OCI-M2 (cell line): Measurements from ENCODE around the gene CAPSL.
"Not testable (repeated sequence)": the region's sequence is repeated elsewhere in the genome, so short reads cannot be mapped to it uniquely, and the experiment has no call there.

Experiments
- DNase-seq: peaks from one replicate; lab custom pipeline; 2025; ENCODE audit not compliant: unreplicated experiment; lab: John Stamatoyannopoulos, UW

Gene CAPSL

DNA sequence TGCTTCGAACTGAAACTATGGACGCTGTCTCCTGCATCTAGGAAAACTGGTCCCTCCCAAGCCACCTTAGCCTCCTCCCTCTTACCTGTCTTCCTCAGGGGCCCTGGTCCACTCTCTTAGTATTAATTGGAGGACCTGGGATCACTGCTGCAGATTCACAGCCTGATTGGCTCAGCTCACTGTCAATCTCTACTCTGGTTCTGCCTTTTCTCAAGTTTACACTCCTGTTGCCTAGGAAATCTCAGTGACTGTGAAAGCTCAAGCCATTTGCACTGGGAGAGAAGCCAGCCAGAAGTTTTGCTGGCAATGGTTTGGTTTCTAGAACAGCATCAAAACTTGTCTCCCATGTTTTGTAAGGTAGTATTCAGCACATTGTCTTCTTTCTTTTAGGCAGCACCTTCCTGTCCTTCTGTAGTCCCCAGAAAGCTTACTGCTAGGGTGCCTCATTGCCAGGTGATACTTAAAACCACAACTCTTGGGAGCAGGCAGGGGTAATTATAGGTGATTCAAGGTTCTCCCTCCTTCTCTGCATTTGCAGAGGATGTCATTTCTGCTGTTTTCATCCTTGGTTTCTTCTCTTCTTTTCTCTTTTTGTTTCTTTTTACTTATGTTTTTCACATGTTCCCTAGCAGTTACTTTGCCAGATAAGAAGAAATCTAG lies at the start of gene CAPSL:
Gene CAPSL (minus strand): TSS at position 55 of the 660 bp plus-strand sequence. CDS start 17,502 bp downstream, outside the sequence.
- no peak for DNase-seq

DNA sequence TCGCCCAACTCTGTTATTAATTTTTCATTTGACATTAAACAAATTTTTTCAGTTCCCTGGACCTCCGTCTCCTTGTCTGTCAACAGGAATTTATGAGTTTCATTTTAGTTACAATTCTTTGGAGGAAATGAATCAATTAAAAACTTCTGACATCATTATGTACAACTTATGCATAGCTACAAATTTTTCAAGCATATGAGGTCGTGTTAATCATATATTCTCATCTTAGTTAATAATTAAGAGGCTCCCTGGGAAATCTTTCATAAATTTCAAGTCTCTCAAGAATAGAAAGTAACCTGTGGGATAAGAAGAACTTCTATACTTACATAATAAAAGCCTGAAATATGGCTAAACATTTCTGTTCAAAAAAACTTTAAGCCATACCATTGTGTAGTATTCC lies 49.4 kb upstream of the CAPSL start:
- no peak for DNase-seq

DNA sequence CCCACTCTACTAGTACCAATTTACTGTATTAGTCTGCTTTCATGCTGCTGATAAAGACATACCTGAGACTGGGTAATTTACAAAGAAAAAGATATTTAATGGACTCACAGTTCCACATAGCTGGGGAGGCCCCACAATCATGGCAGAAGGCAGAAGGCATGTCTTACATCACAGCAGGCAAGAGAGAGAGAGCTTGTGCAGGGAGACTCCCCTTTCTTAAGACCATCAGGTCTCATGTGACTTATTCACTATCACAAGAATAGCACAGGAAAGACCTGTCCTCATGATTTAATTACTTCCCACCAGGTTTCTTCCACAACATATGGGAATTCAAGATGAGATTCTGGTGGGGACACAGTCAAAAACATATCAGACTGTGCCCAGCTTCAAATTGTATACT lies 41.3 kb upstream of the CAPSL start:
- no peak for DNase-seq

DNA sequence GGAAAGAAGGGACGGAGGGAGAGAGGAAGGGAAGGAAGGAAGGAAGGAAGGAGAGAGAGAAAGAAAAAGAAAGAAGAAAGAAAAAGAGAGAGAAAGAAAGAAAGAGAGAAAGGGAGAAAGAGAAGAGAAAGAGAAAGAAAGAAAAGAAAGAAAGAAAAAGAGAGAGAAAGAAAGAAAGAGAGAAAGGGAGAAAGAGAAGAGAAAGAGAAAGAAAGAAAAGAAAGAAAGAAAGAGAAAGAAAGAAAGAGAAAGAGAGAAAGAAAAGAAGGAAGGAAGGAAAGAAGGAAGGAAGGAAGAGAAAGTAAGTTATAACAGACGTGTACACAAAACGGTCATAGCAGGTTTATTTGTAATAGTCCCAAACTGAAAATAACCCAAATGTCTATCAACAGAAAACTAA lies 38.4 kb upstream of the CAPSL start:
- DNase-seq, result not testable (repeated sequence)

DNA sequence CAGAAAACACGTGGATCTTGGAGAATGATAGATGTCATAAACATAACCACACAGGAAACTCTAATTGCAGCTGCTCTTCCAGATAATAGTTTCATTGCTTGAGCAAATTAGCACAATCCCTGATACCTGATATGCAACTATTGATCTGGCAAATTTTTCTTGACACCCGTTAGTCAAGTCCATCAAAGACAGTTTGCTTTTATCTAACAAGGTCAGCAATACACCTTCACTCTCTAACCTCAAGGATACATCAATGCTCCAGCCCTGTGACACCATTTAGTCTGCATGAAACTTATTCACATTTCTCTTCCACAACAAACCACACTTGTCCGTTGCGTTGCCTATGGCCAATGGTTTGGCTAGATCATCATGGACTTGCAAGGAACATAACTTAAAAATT lies 36.1 kb upstream of the CAPSL start:
- DNase-seq, result no peak

DNA sequence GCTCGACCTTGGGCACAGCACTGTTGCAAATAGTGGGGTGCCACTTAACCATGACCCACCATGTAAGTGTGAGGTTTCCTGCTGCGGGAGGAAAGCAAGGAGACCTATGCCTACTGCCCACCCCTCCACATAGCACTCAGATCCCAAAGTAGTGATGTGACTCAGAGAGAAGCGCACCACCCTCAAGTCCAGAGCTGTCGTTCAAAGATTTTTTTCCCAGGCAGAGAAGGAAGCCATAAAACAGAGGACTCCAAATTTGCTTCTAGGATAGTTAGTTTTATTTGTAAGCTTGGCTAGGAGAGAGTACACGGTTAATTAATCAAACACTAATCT lies 33.4 kb upstream of the CAPSL start:
- no peak for DNase-seq

DNA sequence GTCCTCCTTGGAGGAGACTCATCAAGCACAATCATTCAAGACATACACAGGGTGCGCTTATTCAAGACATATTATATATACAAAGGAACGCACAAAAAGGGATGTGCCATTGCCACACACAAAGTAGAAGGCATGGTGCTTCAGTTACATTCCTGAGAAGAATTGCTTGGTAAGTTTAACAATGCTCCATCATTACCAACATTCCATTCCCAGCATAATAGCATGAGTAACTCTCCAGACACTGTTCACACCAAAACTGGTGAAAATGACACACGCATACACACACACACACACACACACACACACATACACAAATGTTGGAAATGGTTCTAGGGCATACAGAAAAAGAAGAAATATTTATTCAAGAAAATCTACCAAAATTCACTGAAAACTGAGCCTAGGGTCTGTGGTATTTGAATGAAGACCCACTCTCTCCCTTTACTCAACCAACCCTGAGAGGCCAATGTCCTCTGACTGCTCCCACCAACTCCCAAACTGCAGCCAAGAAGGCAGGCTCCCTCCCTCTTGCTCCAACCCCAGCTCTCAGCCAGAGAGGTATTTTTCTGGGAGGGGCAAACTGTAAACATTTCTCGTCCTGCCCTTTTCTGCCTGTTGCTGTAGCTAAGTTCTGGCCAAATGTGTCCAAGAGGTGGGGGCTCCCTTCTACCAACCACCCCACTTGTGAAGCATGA lies 32.9 kb upstream of the CAPSL start:
- DNase-seq, result no peak

DNA sequence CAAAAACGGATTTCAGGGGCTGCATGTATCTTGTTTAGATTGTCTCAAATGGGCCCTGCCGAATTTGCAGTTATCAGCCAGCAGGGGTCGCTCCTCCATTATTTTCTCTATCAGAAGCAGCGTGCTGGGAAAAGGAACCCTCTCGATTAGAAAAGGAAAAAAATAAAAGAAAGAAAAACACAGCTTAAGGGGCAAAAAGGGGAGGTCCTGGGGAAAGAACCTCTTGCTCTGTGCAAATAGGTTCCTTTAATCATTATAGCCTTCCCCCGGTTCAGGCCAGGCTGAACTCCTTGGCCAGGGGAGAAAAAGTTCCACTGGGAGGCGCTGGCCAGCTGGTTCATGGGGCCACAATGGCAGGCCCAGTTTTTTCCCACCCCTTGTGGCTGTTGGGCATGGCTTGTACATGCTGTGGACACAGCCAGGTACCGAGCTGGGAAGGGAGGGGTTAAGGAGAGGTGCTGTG lies 25.0 kb upstream of the CAPSL start:
- DNase-seq, result no peak

DNA sequence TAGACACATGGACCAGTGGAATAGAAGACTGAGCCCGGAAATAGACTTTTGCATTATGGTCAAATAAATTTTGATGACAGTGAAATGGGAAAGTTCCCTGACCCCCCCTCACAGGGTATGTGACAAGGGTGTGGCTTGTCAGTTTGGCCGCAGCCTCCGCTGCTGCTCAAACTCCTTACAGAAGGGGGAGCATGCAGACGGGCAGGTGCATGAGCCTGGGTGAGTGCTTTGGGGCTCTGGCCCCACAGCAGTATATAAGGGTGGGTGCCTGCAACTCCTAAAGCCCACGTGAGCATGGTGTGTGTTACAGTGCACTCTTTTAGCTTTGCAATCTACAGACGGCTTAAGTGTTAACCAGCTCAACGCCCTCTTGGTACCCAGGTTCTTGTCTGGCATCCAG lies 21.9 kb upstream of the CAPSL start:
- DNase-seq, result no peak

DNA sequence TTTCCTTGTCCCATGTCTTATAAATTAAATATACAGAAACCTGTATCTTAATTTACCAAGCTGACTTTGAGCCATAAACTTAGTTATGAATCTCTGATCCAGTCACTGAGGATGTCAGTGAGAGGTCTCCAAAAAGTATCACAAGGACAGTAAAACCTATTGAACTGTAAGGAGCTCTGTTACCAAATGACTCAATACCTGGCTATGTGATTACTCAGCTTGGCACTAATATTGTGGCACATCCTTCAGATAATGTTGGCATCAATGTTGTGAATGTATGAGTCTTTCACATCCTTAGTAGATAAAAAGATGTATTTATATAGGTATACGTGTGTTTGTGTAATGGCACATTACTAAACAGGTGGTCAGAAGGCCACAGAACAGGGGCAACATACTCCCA lies 18.0 kb upstream of the CAPSL start:
- DNase-seq, result no peak

DNA sequence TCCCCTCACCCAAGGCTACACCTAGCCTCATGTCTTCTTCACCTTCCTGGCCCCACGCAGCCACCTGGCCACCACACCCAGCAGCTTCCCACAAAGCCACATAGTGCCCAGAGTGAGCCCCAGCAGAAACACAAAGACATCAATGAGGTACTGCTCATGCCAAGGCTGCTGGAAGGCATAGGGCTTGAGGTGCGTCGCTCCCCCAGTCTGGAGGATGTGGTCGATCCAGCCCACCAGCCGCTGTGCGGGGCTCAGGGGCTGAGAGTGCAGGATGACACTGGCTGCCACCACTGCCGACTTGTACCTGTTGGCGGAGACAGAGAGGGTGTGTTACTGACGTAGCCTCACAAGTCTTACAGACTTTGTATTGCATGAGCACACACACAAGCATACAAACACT lies 15.8 kb upstream of the CAPSL start:
- no peak for DNase-seq

DNA sequence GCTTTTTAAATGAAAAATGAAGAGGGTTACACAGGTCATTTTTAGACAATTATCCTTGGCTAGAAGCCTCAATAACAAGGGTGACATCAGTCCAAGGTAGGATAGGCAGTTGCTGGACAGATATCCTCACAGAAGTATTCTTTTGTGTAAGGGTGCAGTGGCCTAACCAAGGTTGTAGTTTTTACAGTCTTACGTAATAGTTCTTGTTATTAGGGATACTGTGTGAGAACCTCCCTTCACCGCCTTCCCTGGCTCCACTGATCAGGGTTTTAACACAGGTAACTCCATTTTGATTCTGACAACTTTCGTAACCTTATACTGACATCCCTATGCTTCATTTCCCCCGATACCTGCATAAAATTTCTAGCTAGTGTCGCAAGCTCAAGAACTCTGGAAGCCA lies 8.7 kb upstream of the CAPSL start:
- no peak for DNase-seq

DNA sequence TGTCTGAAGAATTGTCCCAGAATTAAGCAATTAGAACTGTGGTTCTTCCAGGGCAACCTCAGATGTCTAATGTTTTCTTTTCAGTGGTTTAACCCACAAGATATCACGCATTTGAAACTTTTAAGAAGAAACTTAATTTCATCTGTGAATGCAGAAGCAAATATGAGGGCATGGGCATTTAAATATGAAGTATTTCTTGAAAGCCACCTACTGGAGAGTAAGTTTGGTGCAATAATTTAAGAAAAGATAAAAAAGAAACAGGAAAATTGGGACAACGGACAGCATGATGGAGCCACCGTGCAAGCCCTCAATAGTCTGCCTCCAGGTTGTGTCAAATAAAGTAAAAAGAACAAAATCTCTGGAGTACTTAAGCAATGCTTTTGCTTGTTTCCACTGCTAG lies 1.2 kb upstream of the CAPSL start:
- no peak for DNase-seq

DNA sequence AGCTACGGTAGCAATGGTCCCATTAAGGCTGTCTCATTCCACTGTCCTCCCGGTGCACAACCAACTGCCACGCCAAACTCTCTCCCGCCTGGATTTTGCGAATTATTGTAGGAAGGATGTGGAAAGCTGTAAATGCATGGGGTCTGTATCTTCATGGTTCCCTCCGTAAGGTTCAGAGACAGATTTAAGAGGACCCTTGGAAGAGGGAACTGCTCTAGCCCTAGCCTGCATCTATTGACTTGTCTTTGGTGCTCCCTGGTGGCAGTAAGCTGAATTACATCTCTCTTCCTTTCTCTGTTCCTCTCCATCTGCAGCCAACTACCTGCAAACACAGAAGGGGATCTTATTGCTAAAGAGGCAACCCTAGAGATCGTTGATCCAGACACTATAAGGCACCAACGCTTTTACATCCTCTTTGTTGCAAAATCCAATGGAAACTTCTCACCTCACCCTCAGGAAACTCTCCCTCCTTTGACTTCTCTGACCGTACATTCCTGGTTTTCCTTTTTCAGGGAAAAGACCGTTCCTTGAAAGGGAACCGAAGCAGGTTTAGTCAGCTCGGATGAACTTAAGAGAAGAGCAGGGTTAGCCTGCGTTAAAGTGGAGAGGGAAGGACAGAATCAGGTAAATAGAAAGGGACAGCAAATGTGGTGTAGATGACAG lies 11.9 kb downstream of the CAPSL start:
- DNase-seq, result peak; percentile 50

DNA sequence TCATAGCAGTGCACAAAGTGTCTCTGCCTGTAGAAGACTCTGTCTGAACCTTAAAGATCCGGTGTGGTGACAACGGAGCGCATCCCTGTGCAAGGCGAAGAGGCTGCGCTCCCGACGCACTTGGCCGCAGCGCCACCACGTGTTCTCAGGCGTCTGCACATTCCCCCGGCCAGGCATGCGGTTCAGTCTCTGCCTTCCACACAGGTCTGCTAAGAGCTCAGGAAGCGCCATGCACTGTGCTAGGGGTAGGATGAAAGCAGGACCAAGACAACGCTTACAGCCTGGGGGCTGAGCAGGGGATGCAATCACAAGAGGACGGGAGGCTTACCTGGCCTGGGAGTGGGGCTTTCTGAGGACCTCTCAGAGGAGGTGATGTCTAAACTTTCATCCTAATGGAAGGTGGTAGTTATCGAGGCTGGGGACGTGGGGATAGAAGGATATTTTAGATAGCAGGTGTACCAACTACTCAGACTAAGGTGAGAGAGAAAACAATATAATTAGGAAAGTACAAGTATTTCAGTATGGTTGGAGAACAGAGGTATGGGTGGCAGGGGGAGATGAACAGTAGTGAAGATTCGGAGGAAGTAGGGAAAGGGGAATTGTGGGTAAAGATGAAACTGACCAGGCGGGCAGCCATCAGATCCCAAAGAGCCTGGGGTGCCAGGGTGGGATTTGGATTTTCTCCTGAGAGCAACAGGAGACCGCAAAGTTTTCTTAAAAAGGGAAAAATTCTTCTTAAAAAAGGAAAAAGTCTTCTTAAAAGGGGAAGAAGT lies 13.3 kb downstream of the CAPSL start:
- no peak for DNase-seq

DNA sequence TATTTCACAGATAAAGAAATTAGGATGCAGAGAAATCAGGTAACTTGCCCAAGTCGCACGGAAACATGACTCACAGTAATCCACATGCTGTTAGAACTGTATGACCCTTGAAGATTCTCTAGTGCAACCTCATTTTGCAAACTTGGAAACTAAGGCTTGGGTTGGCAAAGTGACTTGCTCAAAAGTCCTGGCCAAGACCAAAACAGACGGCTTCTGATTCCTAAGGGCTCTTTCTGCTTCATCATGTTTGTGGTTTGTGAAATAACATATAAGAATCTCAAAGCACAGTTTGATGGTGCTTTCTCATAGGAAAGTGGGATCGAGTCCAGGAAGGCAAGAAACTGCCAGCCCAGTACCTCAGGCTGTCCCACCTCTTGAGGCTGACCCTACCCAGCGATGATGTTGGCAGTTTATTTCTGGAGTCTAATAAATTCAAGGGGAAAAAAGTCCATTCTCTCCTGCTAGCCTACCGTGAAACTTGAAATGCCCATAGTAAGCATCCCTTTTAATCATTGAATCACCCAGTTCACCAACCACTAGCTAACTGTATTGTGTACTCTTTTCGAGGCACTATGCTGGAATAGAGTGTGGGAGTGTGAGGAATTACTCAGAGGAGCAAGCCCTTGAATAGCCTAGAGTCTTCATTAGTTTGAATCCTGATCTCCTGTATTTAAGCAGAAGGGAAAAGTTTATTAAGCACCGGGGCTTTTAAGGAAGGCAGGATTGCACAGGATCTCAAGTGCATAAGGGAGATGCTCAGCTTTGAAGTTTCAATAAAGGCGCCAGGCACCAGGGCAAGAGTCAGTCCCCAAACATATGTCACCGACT lies 14.1 kb downstream of the CAPSL start:
- no peak for DNase-seq

DNA sequence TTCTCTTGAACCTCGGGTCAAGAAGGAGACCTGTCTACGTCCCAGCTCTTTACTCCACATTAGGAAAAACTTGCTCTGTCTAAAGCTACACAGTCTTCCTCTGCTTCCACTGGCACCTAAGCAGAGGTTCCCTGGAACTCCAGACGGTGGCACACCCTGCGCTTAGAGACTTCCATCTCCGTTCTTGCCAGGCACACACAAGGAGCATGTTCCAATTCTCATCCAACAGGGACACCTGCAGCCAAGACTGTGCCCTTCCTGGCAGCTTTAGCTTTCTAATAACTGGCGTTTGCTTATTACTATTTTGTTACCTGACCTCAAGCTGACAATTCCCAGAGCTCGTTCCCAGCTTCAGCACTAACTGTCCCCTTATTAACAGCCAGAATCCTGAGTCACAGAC lies 16.0 kb downstream of the CAPSL start:
- no peak for DNase-seq

DNA sequence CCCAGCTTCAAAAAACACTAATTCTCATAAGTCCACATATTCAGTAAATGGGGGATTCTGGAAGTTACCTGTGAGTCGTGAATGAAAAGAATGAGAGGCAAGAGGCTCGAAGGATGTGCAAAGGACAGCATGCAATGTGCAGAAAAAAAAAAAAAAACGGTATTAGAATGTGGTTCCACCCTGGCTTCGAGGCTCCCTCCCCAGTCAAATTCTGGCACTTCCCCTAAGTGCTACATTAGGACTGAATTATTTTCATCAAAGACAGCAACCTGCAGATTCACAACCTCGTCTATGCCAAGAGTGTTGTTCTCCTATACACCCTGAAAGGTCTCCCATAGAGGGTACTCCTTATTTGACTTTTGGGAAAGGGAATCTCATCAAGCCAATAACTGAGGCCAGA lies 16.5 kb downstream of the CAPSL start:
- no peak for DNase-seq

DNA sequence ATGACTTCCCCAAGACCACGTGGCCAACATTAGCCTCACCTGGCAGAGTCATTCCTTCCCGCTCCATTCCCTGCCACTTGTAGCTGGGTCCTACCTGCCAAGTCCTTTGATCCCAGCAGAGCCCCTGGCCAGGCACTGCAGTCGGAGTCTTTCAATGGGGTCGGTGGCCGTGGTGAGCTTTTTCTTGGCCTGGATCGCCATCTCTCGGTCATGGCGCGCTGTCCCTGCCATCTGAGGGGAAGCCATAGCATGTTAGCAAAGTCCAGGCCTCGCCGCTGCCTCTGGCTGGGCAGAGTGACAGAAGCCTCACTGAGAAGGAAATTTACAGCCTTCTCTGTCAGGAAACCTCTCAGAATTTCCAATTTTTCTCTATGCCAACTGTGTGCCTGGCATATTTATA lies 17.5 kb downstream of the CAPSL start:
- DNase-seq, result no peak

DNA sequence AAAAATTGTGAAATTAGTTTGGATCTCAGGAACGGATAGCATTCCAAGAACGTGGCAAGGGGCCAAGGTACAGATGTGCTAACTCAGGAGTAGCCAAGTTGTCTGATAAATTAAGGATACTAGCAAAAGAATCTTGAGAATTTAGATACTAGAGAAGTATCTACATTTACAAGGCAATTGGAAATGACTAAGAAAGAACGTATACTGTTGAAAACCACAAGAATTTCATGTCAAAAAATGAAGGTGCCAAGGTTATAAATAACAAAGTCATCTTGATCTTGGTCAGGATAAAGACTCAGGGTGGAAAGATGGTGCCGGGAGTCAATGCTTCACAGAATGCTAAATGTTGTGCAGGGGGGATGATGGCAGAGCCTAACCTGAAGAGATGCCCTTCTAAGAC lies 19.2 kb downstream of the CAPSL start:
- no peak for DNase-seq

DNA sequence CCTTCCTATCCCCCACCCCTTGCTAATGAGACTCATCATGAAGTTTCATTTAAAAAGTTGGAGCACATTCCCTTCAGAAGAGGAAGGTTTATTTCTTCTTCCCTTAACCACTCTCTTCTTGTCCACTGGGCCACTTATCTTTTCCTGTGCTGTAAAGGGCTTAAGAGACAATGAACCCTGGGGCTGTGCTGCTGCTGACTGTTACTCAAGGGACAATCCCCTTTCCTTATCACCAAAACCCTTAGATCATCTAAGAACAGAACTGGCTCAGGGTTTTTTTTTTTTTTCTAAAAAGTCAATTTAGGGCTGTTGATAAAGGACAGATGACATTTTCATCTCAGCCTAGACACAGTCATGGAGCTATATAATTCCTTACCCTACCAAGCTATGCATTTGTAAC lies 29.6 kb downstream of the CAPSL start:
- DNase-seq, result no peak
